ENCODE results near the gene ATP6V0D1. TPM values are rescaled to one million over a fixed set of nuclear protein-coding genes. Genes with fewer than 3 reads are reported as not detected.
A peak's percentile ranks its signal among the peaks of the same experiment; 100 is the strongest.

Gene ATP6V0D1
- total RNA-seq, 1 donor from 2014 or later, result 73.5 TPM

DNA sequence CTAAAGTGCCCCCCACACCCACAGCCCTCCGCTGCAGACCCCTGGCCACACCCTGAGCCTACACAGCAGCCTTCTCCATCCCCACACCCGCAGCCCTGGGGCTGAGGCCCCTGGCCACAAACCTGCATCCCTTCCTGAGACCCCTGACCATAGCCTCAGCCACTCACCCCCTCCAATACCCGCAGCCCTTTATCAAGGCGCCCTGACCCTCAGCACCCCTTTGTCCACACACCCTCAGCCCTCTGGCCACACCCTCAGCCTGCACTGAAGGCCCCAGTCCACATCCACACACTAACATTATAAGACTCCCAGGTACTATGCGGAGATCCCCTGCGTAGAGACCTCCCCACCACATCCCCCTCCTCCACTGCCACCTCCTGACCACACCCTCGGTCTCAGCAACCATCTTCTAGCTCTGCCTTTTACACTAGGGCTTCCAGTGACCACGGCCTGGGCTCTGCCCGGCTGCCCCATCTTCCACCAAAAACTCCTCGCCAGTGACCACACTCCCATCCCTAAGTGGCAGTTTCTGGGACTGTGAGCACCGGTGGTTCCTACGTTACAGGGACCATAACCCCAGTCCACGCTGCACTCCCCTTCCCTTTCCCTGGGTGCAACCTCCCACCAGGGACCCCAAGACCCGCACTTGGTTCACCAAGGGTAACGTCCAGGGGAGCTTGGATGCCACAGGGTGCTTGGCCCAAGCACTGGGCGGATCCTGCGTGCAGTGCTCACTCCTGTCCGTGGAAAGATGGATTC, 88.5 kb downstream of the ATP6V0D1 start:
- peak overlapping the region; percentile 76 for H3K27ac Mint-ChIP-seq
- no peaks in the 10 kb centered on the region for H3K36me3 Mint-ChIP-seq
- peak overlapping the region; percentile 82 for H3K4me3 Mint-ChIP-seq
- no peak for DNase-seq (ENCODE audit: extremely low spot score, unreplicated experiment)
- no peaks in the 10 kb centered on the region for H3K9me3 Mint-ChIP-seq
- peaks cover 18% of the 10 kb centered on the region for H3K27me3 Mint-ChIP-seq
- H3K4me1 Mint-ChIP-seq (ENCODE audit: unreplicated experiment), result peaks cover 19% of the 10 kb centered on the region
- TF ChIP-seq, protein P1, sequence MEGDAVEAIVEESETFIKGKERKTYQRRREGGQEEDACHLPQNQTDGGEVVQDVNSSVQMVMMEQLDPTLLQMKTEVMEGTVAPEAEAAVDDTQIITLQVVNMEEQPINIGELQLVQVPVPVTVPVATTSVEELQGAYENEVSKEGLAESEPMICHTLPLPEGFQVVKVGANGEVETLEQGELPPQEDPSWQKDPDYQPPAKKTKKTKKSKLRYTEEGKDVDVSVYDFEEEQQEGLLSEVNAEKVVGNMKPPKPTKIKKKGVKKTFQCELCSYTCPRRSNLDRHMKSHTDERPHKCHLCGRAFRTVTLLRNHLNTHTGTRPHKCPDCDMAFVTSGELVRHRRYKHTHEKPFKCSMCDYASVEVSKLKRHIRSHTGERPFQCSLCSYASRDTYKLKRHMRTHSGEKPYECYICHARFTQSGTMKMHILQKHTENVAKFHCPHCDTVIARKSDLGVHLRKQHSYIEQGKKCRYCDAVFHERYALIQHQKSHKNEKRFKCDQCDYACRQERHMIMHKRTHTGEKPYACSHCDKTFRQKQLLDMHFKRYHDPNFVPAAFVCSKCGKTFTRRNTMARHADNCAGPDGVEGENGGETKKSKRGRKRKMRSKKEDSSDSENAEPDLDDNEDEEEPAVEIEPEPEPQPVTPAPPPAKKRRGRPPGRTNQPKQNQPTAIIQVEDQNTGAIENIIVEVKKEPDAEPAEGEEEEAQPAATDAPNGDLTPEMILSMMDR (conservative IDR thresholded peaks at IDR 0.05), result no peak

DNA sequence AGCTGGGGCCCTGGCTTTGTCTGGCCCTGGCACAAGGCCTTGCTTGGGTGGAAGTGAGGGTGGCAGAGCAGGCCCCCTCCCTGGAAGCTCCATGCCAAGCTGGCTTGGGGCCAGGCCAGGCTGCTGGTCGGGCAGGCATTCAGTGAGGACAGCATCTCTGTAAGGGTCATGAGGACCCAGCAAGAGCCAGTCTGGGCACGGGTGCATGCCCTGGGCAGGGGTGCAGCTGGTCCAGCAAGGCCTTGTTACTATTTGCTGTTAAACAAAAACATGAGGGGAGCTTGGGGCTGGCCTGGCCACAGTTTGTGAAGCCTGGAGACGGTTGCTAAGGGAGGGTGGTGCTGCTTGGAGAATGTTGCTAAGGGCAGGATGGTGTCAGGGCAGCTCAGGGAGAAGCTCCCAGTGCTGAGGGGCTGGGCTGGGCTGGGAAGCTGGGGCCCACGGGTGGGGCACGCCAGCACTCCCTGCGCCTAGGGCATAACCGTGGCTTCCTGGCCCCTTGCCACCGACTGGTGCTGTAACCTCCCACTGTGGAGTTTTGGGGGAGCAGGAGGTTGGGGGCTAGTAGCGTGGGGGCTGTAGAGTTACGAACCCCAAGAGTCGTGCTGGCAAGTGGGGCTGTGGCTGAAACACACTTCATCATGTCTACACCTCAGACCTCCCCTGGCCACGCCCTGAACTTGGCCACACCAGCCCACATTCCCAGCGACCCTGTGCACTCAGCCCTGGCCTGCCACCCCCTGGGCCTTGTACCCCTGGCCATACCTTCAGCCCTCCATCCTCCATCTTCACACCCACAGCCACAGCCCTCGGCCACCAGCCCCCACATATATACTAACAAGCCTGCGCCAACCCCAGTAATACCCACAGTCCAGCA, 89.3 kb downstream of the ATP6V0D1 start:
- H3K4me1 Mint-ChIP-seq (ENCODE audit: unreplicated experiment), result peaks cover 14% of the 10 kb centered on the region

DNA sequence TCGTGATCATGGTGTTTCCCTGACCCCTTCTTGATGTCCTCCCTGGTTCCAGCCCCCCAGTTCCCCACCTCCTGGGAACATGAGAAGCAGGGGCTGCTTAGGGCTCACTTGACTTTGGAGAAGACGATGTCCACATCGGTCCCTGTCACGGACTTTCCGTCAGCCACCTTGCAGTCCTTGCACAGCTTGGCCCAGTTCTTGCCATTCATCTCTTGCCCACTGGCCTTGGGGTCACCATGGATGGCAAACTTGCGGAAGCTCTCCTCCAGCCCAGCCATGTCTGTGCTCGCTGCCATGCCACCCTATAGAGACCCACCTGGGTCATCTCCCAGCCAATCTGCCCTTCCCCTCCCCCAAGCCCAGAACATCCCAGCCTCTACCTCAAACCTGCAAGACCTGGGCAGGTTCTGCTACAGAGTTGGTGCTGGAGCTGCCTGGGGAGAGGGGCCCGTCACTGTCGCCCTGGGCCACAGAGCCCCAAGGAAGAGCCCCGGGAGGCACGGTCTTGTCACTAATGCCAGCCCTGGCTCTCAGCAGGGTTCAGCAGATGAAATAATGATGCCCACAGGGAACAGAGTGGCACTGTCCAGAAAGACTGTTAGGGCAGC, 90.0 kb downstream of the ATP6V0D1 start:
- TF ChIP-seq, protein P1 (conservative IDR thresholded peaks at IDR 0.05), result no peak
- Mint-ChIP-seq H3K27ac (peak overlapping the region; percentile 46), H3K27me3 (peaks cover 18% of the 10 kb centered on the region), H3K9me3 (no peaks in the 10 kb centered on the region), H3K4me3 (no peak overlapping the region), H3K36me3 (no peaks in the 10 kb centered on the region), H3K4me1 (ENCODE audit: unreplicated experiment) (peaks cover 14% of the 10 kb centered on the region)
- DNase-seq (ENCODE audit: extremely low spot score, unreplicated experiment), result no peak

More for the DNA sequence above, 89.3 kb downstream of the ATP6V0D1 start:
- Mint-ChIP-seq H3K4me3 (peak overlapping the region; percentile 82), H3K27ac (peak overlapping the region; percentile 76), H3K36me3 (no peaks in the 10 kb centered on the region), H3K27me3 (peaks cover 18% of the 10 kb centered on the region), H3K9me3 (no peaks in the 10 kb centered on the region)
- no peak for DNase-seq (ENCODE audit: extremely low spot score, unreplicated experiment)
- TF ChIP-seq, protein P1 (conservative IDR thresholded peaks at IDR 0.05), result no peak

DNA sequence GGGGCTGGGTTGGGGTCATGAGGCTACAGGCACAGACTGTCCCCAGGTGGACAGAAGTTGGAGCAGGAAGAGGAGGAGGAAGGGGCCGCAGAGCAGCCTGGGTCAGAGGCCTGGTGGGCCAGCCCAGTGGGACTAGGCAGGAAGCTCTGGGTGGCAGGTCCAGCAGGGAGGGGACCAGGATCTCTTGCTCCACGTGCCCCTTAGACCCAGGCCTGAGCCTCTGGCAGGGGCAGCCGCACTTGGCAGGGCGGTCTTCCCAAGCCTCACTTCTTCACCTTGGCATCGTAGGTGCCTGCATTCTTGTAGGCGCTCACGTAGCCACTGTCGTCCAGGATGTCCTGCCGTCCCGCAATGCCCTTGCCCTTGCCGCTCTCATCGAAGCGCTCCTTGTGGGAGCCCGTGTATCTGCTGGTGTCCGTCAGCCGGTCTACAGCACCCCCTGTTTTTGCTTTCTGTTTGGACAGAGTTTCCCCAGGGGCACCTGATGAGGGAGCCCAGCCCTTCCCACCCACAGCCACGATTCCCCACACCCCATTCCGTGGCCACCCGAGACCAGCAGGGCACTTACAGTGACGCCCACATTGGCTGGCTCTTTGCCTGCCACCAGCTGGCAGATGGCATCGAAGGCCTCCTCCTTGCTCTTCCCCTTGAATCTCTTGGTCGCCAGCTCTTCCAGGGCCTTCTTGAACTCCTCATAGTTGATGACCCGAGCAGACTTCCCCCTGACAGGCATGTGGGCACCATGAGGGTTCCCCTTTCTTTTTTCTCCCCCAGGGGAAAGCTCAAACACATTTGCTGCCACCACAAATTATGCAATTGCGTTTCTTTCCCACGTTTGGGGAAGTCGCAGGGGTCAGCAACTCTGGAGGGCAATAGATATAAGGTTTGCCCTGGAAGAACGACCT, 90.8 kb downstream of the ATP6V0D1 start:
- H3K36me3 Mint-ChIP-seq, result no peaks in the 10 kb centered on the region
- peak overlapping the region; percentile 32 for H3K4me3 Mint-ChIP-seq
- H3K4me1 Mint-ChIP-seq (ENCODE audit: unreplicated experiment), result peaks cover 20% of the 10 kb centered on the region
- no peaks in the 10 kb centered on the region for H3K9me3 Mint-ChIP-seq
- H3K27ac Mint-ChIP-seq, result no peak overlapping the region
- H3K27me3 Mint-ChIP-seq, result peaks cover 18% of the 10 kb centered on the region
- DNase-seq (ENCODE audit: extremely low spot score, unreplicated experiment), result no peak
- TF ChIP-seq, protein P1 (conservative IDR thresholded peaks at IDR 0.05), result no peak

DNA sequence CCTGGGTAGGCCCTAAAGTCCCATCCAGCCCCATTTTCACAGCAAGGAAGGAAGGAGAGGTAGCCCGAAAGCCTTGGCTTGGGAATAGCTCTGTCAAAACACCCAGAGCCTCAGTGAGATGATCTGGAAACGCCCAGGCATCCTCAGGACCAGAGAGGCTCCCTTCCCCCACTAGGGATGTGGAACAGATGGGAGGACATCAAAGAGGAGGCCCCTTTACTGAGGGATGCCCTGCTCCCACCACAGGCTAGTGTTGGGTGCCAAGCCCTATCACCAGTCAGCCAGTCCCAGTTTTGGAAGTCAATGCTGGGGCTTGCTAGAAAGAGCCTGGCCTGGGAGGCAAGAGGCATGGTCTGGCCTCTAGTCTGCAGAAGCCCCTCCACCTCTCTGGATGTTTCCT, 92.4 kb downstream of the ATP6V0D1 start:
- H3K27me3 Mint-ChIP-seq, result peaks cover 18% of the 10 kb centered on the region

More for the DNA sequence above, 92.4 kb downstream of the ATP6V0D1 start:
- TF ChIP-seq, protein P1 (conservative IDR thresholded peaks at IDR 0.05), result no peak
- Mint-ChIP-seq H3K36me3 (no peaks in the 10 kb centered on the region), H3K4me1 (ENCODE audit: unreplicated experiment) (peaks cover 26% of the 10 kb centered on the region), H3K4me3 (no peak overlapping the region), H3K27ac (no peak overlapping the region), H3K9me3 (no peaks in the 10 kb centered on the region)
- no peak for DNase-seq (ENCODE audit: extremely low spot score, unreplicated experiment)

Data from type B pancreatic cell (in vitro differentiated cells).